K562 (cell line): ENCODE data around the gene LIN7A. TPM values are rescaled to one million over a fixed set of nuclear protein-coding genes. Genes with fewer than 3 reads are reported as not detected.

Experiments
- ATAC-seq: fragments of 200-7000 bp; cut with Tn5 transposase; 3 replicates; pipeline ENCODE4 v1.9.1; 2020; ENCODE audit warnings: moderate library complexity
- BruUV-seq: library from RNA; stranded (reverse); fragments of 400-500 nt; replicated peaks from 2 replicates; lab custom pipeline; 2021; lab: Mats Ljungman, UMichigan
- CTCF ChIA-PET: fragments of 300-600 bp; formaldehyde crosslinking; extraction: SDS; loops from one replicate; lab custom pipeline; 2021; ENCODE audit warnings: low intra/inter-chr PET ratio; lab: Yijun Ruan, JAX
- POLR2A ChIA-PET: fragments of 300-600, 350-650 bp; sonication (Branson Sonifier 250); formaldehyde crosslinking; extraction: SDS; loops from one replicate; lab custom pipeline; 2021; ENCODE audit warnings: antibody characterized with exemption, inconsistent platforms; lab: Yijun Ruan, JAX
- DNase-seq, 4 experiments: peaks; one replicate each; pipeline versions ENCODE4 v3.0.0 to v3.0.0-alpha.2; 2011 to 2018; ENCODE audit warnings: low spot score in 3 of 4, mixed read lengths in 3 of 4; ENCODE audit errors: extremely low read depth in 1 of 4
- FAIRE-seq: peaks from 2 replicates; lab custom pipeline; 2011; peaks lifted over from hg19 to GRCh38; lab: Jason Lieb, UNC
- H2AFZ ChIP-seq: 2 replicates; pipeline ENCODE4 v1.6.0; 2011; ENCODE audit warnings: low read depth, low read length, control low read depth, inconsistent platforms
- H3K27ac ChIP-seq: fragments of 200-600 bp; 3 replicates; pipeline ENCODE4 v1.8.0; 2011; ENCODE audit warnings: low read depth, mild to moderate bottlenecking, control low read depth, inconsistent platforms, low read length, moderate library complexity, mixed read lengths; ENCODE audit errors: extremely low read depth
- H3K27me3 ChIP-seq, 2 experiments: fragments of 300-600 bp in 1 of 2; 2 replicates in 1 of 2; 3 replicates in 1 of 2; pipeline versions ENCODE4 v1.6.0 to v1.8.0; 2011; ENCODE audit warnings: inconsistent platforms in 2 of 2, low read length in 2 of 2, mild to moderate bottlenecking in 1 of 2, mixed read lengths in 1 of 2, moderate library complexity in 1 of 2; ENCODE audit not compliant: control insufficient read depth in 2 of 2, insufficient read depth in 2 of 2
- H3K36me3 ChIP-seq: fragments of 300-600 bp; 3 replicates; pipeline ENCODE4 v1.8.0; 2011; ENCODE audit warnings: mild to moderate bottlenecking, low read length, inconsistent platforms; ENCODE audit not compliant: control insufficient read depth, insufficient read depth
- H3K4me1 ChIP-seq, 2 experiments: fragments of 200-600 bp in 1 of 2; replicated peaks in 1 of 2; 2 replicates in 1 of 2; 3 replicates in 1 of 2; pipeline versions ENCODE4 v1.5.1 to v1.8.0; 2011; ENCODE audit warnings: inconsistent platforms in 2 of 2, low read length in 2 of 2, mild to moderate bottlenecking in 1 of 2, mixed read lengths in 1 of 2, moderate library complexity in 1 of 2; ENCODE audit not compliant: control insufficient read depth in 2 of 2, insufficient read depth in 2 of 2
- H3K4me2 ChIP-seq: 2 replicates; pipeline ENCODE4 v1.6.1; 2011; ENCODE audit warnings: low read length, control low read depth, inconsistent platforms, mixed read lengths; ENCODE audit not compliant: insufficient read depth
- H3K4me3 ChIP-seq: fragments of 200-600 bp; sonication (generic), shearing (Covaris generic); 2 replicates; pipeline ENCODE4 v1.5.1; 2016; ENCODE audit warnings: control low read depth, inconsistent platforms
- H3K79me2 ChIP-seq: fragments of 200-600 bp; 3 replicates; pipeline ENCODE4 v1.8.0; 2011; ENCODE audit warnings: low read length, inconsistent platforms; ENCODE audit not compliant: control insufficient read depth, insufficient read depth
- H3K9ac ChIP-seq, 2 experiments: 2 replicates each; pipeline versions ENCODE4 v1.6.0 to v1.6.1; 2011; ENCODE audit warnings: low read depth in 2 of 2, low read length in 2 of 2, control low read depth in 1 of 2, inconsistent platforms in 1 of 2, mild to moderate bottlenecking in 1 of 2, mixed read lengths in 1 of 2; ENCODE audit not compliant: insufficient read depth in 1 of 2
- H3K9me1 ChIP-seq: one replicate; pipeline ENCODE4 v1.6.0; 2011; ENCODE audit warnings: inconsistent platforms, mild to moderate bottlenecking, low read length, moderate library complexity; ENCODE audit not compliant: control insufficient read depth, insufficient read depth
- H3K9me3 ChIP-seq: replicated peaks from 2 replicates; pipeline ENCODE4 v1.5.1; 2011; ENCODE audit warnings: low read depth, low read length, inconsistent platforms; ENCODE audit not compliant: control insufficient read depth, insufficient read depth
- H4K20me1 ChIP-seq: replicated peaks from 2 replicates; pipeline ENCODE4 v1.6.1; 2011; ENCODE audit warnings: low read length, inconsistent platforms, mixed read lengths; ENCODE audit not compliant: control insufficient read depth, insufficient read depth
- FOXP1 ChIP-seq: sonication (generic); formaldehyde crosslinking; IDR thresholded peaks from 2 replicates; pipeline ENCODE4 v1.8.0; 2022; ENCODE audit warnings: mild to moderate bottlenecking, missing genetic modification reagents
- HDAC8 ChIP-seq: fragments of 450-650 bp; IDR thresholded peaks from 2 replicates; pipeline ENCODE4 v1.6.1; 2016; ENCODE audit warnings: mild to moderate bottlenecking, missing genetic modification characterization, moderate library complexity, missing compliant biosample characterization
- RBM34 ChIP-seq: fragments of 200-400 bp; formaldehyde crosslinking; IDR thresholded peaks from 2 replicates; pipeline ENCODE4 v1.6.1; 2018; ENCODE audit warnings: low read length, borderline replicate concordance; ENCODE audit not compliant: insufficient read depth
- TBL1XR1 ChIP-seq, 2 experiments: IDR thresholded peaks; 2 replicates each; pipeline ENCODE4 v1.6.1; 2012; ENCODE audit warnings: improper control_type of control experiment in 2 of 2, low read length in 2 of 2, mild to moderate bottlenecking in 1 of 2
- WGBS: fragments of 100-300 bp; shearing (Covaris generic); methylation state at CpG from one replicate; pipeline ENCODE4 v1.1.6; 2016; ENCODE audit warnings: low coverage, mixed read lengths; ENCODE audit not compliant: insufficient coverage; ENCODE audit errors: missing lambda C conversion rate; 5-methylcytosine and 5-hydroxymethylcytosine counted together
- in situ Hi-C: fragments of 300-500 bp; cut with MboI; formaldehyde crosslinking; loops from 4 replicates; pipeline ENCODE4 v1.15.0; 2018; ENCODE audit warnings: inconsistent platforms, mixed read lengths
- intact Hi-C: fragments of 100-400 bp; cut with micrococcal nuclease; formaldehyde crosslinking; loops from 2 replicates; pipeline ENCODE4 v1.14.2; 2022
- polyA plus RNA-seq, 8 experiments: library from polyadenylated mRNA; depleted of rRNA in 4 of 8; stranded (reverse) in 5 of 8; unstranded in 3 of 8; fragments of >200 nt; fragmentation: Nextera tagmentation in 2 of 8; fragmentation: Illumina TruSeq in 1 of 8; extraction: Ambion mirVana in 2 of 8; extraction: Trizol in 1 of 8; gene quantifications; 2 replicates each; pipeline versions ENCODE4 v1.2.1 to v1.2.3, GENCODE V29; 2011 to 2014; ENCODE audit warnings: inconsistent platforms in 1 of 8, missing spikeins in 1 of 8
- total RNA-seq, 7 experiments: library from RNA; depleted of rRNA in 6 of 7; stranded (reverse); fragments of >200 nt in 6 of 7; fragmentation: Illumina TruSeq in 2 of 7; extraction: Trizol in 2 of 7; gene quantifications; 2 replicates each; pipeline versions ENCODE4 v1.2.1 to v1.2.3, GENCODE V29; 2011 to 2021; ENCODE audit warnings: low replicate concordance in 1 of 7
- TF ChIP-seq, protein P1 (sequence below): fragments of 450-650 bp; IDR thresholded peaks from 2 replicates; pipeline ENCODE4 v1.6.1; 2016; ENCODE audit warnings: low read depth
- TF ChIP-seq, protein P2 (sequence below): fragments of 450-650 bp; IDR thresholded peaks from 2 replicates; pipeline ENCODE4 v1.6.1; 2016; ENCODE audit warnings: borderline replicate concordance
- TF ChIP-seq, protein P3 (sequence below): fragments of 250-450 bp; sonication (Bioruptor Pico); IDR thresholded peaks from 2 replicates; pipeline ENCODE4 v1.4.0; 2020; ENCODE audit warnings: mild to moderate bottlenecking
- TF ChIP-seq, protein P4 (sequence below): sonication (generic); formaldehyde crosslinking; IDR thresholded peaks from 2 replicates; pipeline ENCODE4 v1.8.0; 2022; ENCODE audit warnings: mild to moderate bottlenecking, missing genetic modification reagents

Gene LIN7A
- total and polyA plus RNA-seq, 9 of the 15 experiments (the other 6 are each of a cell fraction or from before 2014, with no cell fraction given), result not detected

DNA sequence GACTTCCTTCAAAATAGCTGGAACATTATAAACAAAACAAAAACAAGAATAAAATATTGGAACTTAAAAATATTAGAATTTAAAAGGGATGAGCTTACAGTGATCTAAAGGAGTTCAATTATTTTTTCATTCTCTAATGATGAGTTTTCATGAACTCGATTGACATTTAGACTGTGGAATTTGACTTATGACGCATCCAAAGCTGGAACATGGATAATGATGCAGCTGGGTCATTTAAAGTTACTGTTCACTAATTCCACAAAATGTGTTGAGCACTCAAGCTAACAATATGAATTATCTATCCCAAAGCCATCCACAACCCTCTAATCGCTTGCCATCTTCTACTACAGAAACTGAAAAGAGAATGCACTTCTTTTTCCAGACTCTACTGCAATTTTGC lies 42.5 kb downstream of the LIN7A start (continued):
- TF ChIP-seq, protein P1, sequence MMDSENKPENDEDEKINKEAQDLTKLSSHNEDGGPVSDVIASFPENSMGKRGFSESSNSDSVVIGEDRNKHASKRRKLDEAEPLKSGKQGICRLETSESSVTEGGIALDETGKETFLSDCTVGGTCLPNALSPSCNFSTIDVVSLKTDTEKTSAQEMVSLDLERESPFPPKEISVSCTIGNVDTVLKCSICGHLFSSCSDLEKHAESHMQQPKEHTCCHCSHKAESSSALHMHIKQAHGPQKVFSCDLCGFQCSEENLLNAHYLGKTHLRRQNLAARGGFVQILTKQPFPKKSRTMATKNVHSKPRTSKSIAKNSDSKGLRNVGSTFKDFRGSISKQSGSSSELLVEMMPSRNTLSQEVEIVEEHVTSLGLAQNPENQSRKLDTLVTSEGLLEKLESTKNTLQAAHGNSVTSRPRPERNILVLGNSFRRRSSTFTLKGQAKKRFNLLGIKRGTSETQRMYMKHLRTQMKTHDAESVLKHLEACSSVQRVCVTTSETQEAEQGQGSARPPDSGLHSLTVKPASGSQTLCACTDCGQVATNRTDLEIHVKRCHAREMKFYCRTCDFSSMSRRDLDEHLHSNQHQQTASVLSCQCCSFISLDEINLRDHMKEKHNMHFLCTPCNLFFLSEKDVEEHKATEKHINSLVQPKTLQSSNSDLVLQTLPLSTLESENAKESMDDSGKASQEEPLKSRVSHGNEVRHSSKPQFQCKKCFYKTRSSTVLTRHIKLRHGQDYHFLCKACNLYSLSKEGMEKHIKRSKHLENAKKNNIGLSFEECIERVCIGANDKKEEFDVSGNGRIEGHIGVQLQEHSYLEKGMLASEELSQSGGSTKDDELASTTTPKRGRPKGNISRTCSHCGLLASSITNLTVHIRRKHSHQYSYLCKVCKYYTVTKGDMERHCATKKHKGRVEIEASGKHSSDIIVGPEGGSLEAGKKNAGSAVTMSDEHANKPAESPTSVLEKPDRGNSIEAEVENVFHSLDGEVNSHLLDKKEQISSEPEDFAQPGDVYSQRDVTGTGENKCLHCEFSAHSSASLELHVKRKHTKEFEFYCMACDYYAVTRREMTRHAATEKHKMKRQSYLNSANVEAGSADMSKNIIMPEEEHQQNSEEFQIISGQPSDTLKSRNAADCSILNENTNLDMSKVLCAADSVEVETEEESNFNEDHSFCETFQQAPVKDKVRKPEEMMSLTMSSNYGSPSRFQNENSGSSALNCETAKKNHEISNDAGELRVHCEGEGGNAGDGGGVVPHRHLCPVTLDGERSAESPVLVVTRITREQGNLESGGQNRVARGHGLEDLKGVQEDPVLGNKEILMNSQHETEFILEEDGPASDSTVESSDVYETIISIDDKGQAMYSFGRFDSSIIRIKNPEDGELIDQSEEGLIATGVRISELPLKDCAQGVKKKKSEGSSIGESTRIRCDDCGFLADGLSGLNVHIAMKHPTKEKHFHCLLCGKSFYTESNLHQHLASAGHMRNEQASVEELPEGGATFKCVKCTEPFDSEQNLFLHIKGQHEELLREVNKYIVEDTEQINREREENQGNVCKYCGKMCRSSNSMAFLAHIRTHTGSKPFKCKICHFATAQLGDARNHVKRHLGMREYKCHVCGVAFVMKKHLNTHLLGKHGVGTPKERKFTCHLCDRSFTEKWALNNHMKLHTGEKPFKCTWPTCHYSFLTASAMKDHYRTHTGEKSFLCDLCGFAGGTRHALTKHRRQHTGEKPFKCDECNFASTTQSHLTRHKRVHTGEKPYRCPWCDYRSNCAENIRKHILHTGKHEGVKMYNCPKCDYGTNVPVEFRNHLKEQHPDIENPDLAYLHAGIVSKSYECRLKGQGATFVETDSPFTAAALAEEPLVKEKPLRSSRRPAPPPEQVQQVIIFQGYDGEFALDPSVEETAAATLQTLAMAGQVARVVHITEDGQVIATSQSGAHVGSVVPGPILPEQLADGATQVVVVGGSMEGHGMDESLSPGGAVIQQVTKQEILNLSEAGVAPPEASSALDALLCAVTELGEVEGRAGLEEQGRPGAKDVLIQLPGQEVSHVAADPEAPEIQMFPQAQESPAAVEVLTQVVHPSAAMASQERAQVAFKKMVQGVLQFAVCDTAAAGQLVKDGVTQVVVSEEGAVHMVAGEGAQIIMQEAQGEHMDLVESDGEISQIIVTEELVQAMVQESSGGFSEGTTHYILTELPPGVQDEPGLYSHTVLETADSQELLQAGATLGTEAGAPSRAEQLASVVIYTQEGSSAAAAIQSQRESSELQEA, result no peak
- TF ChIP-seq, all 486 proteins: peak for 0

DNA sequence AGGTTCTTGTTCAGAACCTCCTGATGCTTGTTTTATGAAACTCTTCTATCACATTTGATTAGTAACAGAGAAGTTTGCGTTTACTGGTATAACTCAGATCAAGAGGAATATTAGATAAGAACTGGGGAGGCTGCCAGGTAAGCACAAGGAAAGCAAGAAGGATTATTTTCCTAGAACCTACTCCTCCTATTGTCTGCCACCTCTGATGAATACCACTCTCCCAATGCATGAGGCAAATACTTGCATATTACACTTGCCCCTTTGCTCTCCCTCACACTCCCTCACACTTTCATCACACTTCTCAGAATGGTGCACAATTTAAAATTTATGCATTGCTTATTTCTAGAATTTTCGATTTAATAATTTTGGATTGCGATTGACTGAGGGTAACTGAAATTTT lies 43.6 kb downstream of the LIN7A start:
- ChIA-PET POLR2A (no interaction called here), CTCF (no interaction called here)
- Histone ChIP-seq H3K4me1 (no peaks in the 10 kb centered on the region), H3K27ac (no peak overlapping the region), H3K9me3 (no peaks in the 10 kb centered on the region; the same call in 1 of the 2 replicates), H4K20me1 (no peaks in the 10 kb centered on the region), H3K9ac (no peak overlapping the region), H3K36me3 (no peaks in the 10 kb centered on the region), H3K27me3 (no peaks in the 10 kb centered on the region), H3K79me2 (no peaks in the 10 kb centered on the region), H3K4me3 (no peak overlapping the region), H3K4me2 (no peak overlapping the region), H2AFZ (no peak overlapping the region), H3K9me1 (no peaks in the 10 kb centered on the region)
- BruUV-seq, result no TSS peak
- in situ Hi-C loops, result no loop called here
- DNase-seq, result no peak
- FAIRE-seq, result no peak
- no peak for ATAC-seq
- intact Hi-C loops, result no loop called here
- 0% methylated on average over 3 of the region's 3 CpGs for WGBS
- TF ChIP-seq, protein P2, sequence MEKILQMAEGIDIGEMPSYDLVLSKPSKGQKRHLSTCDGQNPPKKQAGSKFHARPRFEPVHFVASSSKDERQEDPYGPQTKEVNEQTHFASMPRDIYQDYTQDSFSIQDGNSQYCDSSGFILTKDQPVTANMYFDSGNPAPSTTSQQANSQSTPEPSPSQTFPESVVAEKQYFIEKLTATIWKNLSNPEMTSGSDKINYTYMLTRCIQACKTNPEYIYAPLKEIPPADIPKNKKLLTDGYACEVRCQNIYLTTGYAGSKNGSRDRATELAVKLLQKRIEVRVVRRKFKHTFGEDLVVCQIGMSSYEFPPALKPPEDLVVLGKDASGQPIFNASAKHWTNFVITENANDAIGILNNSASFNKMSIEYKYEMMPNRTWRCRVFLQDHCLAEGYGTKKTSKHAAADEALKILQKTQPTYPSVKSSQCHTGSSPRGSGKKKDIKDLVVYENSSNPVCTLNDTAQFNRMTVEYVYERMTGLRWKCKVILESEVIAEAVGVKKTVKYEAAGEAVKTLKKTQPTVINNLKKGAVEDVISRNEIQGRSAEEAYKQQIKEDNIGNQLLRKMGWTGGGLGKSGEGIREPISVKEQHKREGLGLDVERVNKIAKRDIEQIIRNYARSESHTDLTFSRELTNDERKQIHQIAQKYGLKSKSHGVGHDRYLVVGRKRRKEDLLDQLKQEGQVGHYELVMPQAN, result no peak
- TF ChIP-seq TBL1XR1 (IDR thresholded peaks at IDR 0.05; ENCODE audit: low read length in 2 of 2), result no peak
- TF ChIP-seq, protein P3, sequence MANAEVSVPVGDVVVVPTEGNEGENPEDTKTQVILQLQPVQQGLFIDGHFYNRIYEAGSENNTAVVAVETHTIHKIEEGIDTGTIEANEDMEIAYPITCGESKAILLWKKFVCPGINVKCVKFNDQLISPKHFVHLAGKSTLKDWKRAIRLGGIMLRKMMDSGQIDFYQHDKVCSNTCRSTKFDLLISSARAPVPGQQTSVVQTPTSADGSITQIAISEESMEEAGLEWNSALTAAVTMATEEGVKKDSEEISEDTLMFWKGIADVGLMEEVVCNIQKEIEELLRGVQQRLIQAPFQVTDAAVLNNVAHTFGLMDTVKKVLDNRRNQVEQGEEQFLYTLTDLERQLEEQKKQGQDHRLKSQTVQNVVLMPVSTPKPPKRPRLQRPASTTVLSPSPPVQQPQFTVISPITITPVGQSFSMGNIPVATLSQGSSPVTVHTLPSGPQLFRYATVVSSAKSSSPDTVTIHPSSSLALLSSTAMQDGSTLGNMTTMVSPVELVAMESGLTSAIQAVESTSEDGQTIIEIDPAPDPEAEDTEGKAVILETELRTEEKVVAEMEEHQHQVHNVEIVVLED (CRISPR knock-in tag), result no peak
- TF ChIP-seq, protein P4, sequence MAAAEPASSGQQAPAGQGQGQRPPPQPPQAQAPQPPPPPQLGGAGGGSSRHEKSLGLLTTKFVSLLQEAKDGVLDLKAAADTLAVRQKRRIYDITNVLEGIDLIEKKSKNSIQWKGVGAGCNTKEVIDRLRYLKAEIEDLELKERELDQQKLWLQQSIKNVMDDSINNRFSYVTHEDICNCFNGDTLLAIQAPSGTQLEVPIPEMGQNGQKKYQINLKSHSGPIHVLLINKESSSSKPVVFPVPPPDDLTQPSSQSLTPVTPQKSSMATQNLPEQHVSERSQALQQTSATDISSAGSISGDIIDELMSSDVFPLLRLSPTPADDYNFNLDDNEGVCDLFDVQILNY, result no peak
- TF ChIP-seq FOXP1, result no peak
- TF ChIP-seq RBM34, result no peak
- no peak for TF ChIP-seq HDAC8 (tag)
